ENCODE measurements around the gene ZNF683.
"Not testable (repeated sequence)": the region's sequence is repeated elsewhere in the genome, so short reads cannot be mapped to it uniquely, and the experiment has no call there.

ZNF683 gene

DNA sequence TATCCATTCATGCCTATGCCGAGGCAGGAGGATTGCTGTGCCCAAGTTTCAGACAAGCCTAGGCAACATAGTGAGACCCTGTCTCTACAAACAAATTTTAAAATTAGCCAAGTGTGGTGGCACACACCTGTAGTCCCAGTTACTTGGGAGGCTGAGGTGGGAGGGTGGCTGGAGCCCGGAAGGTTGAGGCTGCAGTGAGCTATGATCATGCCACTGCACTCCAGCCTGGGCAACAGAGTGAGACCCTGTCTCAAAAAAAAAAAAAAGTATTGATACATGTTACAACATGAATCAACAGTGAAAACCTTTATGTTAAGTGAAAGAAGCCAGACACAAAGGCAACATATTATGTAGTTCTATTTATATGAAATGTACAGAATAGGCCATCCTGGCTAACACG, 12.5 kb upstream of the ZNF683 start:
- DNase-seq (ENCODE audit: low read depth in 4 of 4, low spot score in 1 of 4), result not testable (repeated sequence)

DNA sequence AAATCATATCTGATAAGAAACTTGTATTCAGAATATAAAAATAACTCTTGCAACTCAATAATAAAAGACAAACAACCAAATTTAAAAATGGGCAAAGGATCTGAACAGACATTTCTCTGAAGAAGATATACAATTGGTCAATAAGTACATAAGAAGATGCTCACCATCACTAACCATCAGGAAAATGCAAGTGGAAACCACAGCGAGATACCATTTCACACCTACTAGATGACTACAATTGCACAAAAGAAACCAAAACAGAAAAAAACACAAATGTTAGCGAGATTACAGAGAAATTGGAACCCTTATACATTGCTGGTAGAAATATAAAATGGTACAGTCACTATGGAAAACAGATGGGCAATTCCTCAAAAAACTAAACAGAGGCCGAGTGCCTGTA, 11.5 kb upstream of the ZNF683 start:
- DNase-seq (ENCODE audit: low read depth in 4 of 4, low spot score in 1 of 4), result no peak

DNA sequence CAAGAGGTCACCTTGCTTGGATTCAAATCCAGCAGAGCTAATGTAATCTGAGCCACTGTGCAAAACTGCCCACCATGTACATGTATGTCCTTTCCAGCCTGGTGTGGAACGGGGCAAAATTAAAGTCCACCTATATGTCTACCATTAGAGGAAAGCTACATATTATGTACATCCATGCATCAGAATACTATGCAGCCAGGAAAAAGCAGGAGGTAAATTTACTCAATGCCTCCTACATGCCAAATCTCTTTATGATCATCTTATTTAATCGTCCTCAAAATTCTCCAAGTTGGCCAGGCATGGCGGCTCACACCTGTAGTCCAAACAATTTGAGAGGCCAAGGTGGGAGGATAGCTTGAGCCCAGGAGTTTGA, 6.3 kb upstream of the ZNF683 start:
- no peak for DNase-seq (ENCODE audit: low read depth in 4 of 4, low spot score in 1 of 4)

DNA sequence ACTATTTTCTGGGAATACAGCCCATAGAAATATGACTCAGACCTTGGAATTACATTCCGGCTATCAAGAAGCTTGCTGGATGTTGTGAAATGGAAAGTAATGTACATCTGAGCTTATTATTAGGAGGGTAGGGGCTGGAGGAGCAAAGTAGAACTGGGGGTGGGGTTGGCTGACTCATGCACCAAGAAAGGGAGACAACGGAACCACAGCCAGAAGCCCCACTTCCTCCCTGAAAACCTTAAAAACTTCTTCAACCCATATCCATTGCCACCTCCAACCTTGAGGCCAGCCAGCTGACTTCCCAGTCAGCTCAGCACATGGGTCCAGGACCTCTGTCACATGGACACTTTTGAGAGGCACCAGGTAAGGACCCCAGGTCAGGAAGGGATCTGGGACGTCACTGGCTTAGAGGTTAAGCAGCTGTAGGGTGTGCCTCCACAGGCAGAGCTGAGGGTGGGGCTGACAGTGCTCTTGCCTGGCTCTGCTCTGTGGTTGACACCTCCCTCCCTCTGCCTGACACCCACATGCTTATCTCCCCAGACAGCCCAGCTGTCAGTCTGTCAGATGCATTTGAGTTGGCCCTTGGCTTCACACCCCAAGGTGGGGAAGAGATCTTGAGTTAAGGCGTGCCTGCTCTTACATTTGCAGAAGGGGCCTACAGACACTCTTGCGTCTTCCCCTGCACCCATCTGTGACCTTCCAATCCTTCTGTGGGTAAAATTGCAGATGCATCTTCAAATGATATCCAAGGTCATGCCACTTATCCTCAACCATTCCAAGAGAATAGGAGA, 5.7 kb upstream of the ZNF683 start:
- DNase-seq (ENCODE audit: low read depth in 4 of 4, low spot score in 1 of 4), result peak; percentile 21 to 56 (median 36)

DNA sequence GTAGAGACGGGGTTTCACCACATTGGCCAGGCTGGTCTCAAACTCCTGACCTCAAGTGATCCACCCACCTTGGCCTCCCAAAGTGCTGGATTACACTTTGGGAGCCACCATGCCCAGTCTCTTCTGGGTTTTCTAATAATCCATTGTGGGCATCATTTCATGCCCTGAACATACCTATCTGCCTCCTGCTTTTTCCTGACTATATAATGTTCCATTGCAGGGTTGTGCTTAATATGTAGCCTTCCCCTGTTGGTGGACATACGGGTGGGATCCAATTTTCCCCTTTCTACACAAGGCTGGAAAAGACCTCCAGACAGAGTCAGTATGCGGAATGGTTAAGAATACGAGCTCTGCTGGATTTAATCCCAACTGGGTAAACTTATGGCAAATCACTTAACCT, 3.5 kb upstream of the ZNF683 start:
- no peak for DNase-seq (ENCODE audit: low read depth in 4 of 4, low spot score in 1 of 4)

DNA sequence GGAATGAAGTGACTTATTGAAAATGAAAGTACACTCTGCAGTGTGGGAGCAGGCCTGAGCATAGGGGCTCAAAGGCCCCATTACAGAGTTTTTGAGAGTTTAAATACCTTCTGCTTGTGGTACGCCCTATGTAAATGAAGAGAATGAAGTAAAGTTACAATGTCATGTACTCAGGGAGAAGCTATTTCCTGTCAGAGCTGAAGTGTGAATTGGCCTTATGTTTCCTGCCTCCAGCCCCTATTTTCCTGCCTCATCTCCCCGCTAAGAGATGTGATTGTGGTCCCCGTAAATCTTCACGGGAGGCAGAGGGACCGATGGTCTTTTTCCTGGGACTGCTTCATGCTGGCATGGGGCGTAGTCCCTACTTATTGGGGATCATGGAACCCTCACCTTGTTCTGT, 2.5 kb upstream of the ZNF683 start:
- no peak for DNase-seq (ENCODE audit: low read depth in 4 of 4, low spot score in 1 of 4)

DNA sequence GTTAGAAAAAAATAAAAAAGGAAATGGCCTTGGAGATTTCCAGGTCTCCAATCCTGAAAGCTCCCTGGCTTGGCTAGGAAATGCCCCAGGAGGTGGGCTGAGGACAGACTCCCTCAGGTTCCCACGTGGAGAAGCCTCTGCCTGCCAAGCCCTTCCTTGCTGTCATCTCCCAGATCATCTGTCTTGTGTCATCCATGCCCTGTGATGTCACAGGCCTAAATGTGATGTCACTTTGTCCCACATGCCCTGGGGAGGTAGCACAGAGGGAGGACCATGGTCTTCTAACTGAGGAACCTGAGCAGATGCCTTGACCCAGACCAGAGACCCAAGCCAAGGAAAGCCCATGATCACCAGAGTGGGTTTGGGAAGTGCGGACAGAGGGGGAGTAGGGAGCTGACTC, 1.8 kb upstream of the ZNF683 start:
- not testable (repeated sequence) for DNase-seq (ENCODE audit: low read depth in 4 of 4, low spot score in 1 of 4)

DNA sequence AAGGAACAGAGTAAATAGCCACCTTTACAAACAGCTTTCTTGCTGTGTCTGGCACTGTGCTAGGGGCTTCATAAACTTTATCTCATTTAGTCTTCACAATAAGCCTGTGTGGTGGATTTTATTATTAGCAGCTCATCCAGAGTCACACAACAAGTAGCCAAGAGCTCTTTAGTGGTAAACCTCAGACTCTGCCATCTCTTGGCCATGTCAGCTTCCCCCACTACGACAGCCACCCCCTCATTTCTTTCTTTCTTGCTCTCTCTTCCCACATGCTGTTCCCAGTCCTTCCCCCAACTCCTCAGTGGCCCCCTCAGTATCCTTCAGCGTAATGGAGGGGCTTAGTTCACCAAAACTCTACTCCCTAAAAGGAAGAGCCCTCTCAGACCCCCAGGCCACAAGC, 1.2 kb upstream of the ZNF683 start:
- DNase-seq (ENCODE audit: low read depth in 4 of 4, low spot score in 1 of 4), result no peak

DNA sequence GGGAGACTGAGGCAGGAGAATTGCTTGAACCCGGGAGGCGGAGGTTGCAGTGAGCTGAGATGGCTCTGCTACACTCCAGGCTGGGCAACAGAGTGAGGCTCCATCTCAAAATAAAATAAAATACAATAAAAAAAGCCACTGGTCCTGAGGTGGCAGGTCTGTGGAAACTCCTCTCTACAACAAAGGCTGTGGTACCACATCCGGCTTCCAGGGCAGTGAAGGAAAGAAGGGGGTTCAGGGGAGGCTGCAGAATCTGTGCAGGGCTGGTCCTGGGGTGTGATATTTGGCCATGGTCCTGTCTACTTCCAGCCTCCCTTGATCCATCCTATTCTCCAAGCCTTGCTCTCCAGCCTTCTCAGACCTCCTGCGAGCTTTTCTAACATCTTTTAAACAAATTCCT, 731 bp upstream of the ZNF683 start:
- no peak for DNase-seq (ENCODE audit: low read depth in 4 of 4, low spot score in 1 of 4)

DNA sequence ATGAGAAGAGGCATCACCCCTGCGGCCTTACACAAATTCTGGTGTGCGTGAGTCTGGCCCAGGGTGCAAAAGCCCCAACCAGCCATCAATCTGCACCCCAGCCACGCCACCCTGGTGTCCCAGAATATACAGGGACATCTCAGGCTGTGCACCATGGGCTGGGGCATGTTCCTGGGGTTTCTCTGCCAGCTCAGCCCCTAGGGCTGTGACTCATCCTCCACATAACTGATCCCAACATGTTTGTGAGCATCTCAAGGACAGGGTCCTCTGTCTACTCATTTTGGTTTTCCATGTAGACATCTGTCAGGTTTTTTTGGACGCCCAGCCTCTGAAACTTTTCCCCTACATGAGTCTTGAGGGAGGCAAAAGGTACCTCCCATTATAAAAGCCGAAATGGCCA, 511 bp downstream of the ZNF683 start:
- no peak for DNase-seq (ENCODE audit: low read depth in 4 of 4, low spot score in 1 of 4)

DNA sequence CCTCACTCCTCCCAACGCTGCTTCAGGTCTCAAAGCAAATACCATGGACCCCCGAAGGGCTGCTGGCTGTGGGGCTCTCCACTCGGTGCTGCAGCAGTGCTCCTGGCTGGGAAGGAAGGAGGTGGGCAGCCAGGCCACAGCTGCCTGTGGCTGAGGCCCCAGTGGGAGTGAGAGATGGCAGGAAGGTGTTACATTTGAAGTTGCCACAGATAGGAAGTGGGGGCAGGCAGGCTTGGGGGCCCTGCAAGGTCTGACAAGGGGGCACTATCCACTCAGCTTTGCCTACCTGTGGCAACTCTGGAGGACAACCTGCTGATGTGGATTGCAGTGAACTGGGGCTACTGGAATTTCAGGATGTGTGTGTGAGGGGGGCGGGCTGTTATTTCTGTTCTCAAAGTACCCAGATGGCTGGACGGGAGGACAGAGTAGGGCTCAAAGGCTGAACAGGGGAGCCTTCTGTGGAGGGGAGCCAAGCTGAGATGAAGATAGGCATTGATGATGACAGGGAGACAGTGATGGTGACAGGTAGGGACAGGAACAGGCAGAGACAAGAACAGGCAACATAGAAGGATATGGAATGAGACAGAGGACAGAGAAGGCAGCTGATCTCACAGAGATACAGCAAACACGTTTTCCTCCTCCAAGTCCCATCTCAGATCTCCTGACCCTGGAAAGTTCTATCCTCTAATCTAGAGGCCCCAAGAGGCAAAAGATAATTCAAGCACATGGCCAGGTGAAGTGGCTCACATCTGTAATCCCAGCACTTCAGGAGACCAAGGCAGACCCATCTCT, 1.8 kb downstream of the ZNF683 start:
- no peak for DNase-seq (ENCODE audit: low read depth in 4 of 4, low spot score in 1 of 4)

DNA sequence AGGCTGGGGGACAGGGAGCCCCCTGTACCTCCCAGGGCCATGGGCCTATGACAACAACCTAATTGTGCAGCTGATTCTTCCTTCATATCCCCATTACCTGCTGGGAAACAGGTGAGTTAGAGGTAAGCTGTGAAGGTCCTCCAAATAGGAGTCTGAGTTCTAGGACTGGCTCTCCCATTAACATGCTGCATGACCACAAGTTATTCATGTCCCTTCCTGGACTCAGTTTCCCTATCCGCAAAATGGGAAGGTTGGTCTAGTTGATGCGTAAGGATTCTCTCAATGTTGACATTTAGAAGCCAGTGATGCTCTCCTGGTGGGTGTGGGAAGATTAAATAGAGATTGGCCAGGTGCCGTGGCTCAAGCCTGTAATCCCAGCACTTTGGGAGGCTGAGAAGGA, 4.1 kb downstream of the ZNF683 start:
- no peak for DNase-seq (ENCODE audit: low read depth in 4 of 4, low spot score in 1 of 4)

DNA sequence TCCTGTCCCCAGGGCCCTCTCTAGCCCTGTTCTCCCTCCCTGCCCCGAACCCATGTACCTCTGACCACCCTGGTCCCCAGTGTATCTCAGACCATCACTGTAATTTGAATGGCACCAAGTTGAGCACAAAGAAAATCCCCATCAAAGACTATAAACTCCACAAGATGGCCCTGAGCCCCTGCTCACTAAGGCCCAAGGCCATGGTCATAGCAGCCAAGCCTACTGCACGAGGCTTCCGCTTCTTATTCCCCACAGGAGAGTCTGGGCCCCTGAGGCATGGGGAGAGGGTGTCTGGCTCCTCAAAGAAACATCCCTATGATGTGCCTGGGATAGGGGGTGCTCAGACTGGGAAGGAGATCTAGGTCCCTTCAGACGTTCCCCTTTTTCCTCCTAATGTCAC, 4.5 kb downstream of the ZNF683 start:
- no peak for DNase-seq (ENCODE audit: low read depth in 4 of 4, low spot score in 1 of 4)

DNA sequence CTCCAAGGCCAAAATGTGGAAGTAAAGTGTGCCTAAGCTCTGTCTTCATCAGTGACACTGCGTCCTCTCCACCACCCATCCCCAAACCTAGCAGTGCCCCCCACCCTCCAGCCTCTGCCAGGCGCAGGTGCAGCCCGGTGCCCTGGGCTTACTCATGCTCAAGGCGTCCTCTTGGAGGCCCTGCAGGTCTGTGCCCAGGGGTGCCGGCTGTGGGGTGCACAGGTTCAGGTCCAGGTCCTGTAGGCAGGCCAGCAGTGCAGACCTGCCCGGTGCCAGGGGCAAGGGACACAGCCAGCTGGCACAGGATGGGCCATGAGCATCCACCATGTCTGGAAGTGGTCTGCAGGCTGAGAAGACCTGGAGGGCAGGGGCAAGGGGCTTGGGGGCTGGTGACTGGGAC, 5.1 kb downstream of the ZNF683 start:
- no peak for DNase-seq (ENCODE audit: low read depth in 4 of 4, low spot score in 1 of 4)

DNA sequence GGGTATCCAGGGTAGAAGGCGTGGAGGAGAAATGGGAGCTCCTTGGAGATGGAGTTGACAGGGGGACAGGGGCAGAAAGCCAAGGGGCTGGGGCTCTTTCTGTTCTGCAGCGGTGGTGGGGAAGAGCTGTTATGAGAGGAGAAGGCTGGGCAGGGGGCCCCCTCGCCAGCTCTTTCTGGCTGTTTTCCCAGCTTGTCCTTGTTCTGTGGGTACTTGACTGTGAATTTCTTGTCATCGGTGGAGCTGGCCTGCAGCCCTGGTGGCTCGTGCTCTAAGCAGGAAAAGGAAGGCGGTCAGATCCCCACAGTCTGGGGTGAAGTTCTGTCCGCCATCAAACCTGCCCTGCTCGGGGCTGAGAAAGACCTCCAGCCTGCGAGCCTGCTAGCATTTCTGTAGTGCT, 7.6 kb downstream of the ZNF683 start:
- no peak for DNase-seq (ENCODE audit: low read depth in 4 of 4, low spot score in 1 of 4)

DNA sequence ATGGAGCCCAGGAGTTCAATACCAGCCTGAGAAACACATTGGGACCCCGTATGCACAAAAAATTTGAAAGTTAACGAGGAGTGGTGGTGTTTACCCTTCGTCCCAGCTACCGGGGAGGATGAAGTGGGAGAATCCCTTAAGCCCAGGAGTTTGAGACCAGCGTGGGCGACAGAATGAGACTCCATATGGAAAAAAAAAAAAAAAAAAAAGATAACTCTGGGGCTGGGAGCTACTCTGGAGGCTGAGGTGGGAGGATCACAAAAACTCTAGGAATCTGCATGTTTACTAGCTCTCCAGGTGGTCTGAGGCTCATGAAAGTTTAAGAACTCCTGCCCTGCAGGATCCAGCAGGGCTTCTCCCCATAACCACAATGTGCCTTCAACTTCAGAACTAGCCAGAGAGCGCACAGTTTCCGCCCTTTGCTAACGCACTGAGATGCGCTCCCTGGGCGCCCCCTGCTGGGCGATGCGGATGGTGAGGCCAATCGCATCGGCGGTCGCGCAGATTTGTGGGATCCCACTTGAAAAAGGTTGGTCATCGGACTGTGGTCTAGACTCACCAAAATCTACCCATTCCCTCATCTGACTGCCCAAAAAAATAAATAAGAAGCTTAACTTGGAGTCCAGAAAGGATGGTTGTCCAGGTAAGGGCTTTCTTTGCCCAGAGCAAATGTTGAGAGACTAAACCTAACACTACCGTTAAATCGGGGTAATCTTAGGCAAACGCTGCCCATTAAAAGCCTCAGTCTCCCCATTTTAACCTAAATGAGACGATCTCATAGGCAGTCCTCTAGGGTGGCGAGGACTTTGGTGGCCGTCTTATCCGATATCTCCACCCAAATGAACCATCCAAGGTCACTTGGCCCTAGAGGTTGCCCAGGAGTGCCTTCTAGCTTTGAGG, 8.8 kb downstream of the ZNF683 start:
- peak; percentile 71 to 83 (median 78) for DNase-seq (ENCODE audit: low read depth in 4 of 4, low spot score in 1 of 4)

DNA sequence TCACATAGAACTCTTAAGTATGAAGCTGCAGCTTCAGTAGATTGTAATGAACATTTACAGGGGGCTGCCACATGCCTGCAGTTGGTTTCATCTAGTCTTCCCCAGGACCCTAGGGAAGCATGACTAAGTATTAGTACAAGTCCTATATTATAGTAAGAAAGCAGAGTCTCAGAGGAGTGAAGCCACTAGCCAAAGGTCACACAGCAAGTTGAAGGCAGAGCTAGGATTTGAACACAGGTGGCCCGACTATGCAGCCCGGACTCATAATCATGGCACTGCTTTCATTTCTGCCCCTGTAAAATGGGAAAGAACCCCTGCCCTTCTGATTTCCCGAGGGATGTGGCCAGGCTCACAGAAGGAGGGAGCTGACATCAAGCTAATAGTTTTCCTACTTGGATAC, 10.2 kb downstream of the ZNF683 start:
- no peak for DNase-seq (ENCODE audit: low read depth in 4 of 4, low spot score in 1 of 4)

DNA sequence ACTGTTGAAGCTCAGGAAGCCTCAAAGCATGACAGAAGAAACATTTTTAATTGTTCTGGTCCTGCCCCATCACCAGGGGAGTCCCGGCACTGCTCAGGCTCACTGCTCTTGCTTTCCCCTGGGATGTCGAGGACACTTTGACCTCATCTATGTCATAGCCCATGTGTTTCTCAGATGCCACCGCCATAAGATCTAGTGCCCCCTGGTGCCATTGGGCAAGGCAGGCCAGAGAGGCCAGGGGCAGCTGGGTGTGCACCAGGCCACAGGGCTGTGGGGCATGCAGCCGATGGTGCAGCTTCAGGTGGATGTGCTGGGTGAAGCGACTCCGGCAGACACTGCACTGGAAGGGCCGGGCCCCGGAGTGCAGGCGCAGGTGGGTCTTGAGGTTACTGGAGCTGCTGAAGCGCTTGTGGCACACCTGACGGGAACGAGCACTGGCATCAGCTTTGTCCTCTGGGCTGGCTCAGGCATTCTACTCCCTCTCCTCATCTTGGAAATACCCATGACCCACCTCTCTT, 10.9 kb downstream of the ZNF683 start:
- DNase-seq (ENCODE audit: low read depth in 4 of 4, low spot score in 1 of 4), result no peak

DNA sequence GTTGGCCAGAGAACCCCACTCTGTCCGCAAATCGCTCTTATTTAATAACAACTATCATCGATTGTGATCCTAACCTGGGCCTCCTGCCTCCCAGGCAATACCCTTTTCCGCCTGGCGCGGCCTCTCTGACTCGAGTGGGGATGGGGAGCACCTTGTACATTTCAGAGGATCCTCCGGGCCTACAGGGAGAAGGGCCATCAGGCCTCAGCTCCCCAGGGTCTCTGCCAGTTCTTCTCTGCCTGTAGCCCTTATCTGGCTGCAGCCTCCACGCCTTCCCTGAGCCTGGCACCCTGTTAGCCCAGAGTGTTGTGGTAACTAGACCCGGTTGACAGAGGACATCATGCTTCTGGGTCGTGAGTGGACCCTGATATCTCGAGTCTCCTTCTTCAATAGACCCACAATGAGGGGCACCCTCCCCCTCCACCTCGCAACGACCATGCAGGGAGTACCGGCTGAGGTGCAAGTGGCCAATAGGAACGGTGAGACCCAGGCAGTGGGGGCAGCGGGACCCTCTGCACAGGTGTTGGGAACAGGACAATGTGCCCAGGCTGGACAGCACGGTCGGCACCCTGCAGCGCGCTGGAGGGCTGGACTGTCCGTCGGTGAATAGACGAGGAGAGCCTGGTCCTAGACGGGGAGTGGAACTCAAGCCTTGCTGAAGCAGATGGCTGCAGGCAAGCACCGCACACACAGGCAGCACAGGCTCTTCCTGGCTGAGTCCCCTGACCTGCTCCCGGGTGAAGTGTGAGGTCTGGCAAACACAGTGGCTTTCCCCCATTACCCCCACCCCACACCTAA, 11.5 kb downstream of the ZNF683 start:
- no peak for DNase-seq (ENCODE audit: low read depth in 4 of 4, low spot score in 1 of 4)

DNA sequence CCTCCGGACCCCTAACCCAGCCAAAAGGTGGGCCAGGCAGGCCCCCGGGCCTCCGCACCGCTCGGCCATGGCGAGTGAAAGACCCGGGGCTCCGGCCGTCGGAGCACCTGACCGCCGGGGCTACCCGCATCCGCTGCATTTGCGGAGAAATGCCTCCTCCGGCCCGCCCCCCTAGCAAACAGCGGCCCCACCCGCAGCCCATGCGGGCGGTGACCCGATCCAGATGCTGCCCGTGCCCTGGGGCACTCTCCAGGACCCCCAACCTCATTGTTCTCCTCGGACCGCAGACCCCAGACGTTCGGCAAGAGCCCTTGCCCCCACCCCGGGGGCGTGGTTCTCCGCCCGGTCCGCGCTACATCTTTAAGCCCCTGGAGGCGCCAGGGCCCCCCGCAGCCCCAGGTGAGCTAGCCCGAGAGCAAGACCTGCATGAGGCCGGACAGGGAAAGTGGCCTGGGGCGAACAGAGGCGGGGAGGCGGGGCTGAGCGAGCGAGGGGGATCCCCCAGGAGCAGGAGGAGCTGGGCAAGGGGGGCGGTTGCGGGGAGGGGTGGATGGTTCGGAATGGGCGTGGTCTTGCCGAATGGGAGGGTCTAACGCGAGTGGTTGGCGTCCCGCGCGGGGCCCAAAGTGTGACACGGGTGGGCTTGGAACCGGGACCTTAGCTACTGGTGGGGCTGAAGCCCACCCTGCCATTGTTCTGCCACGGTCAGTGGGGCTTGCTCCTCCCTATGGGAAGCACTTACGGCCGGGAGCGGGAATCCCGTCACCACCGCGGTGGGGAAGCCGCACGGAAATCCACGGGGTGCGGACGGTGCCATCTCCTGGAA, 12.4 kb downstream of the ZNF683 start:
- DNase-seq (ENCODE audit: low read depth in 4 of 4, low spot score in 1 of 4), result peak in 2 of 4 experiments; percentile 32 to 42

Measured in stimulated activated CD4-positive, alpha-beta T cell treated with anti-CD3 and anti-CD28 coated beads, Interleukin-1b, Interleukin-23, amount 100 ng/mL, for 24 hours (primary cell).